WTC11 (cell line): Measurements from ENCODE around the gene SLC26A3. TPM values are rescaled to one million over a fixed set of nuclear protein-coding genes. Genes with fewer than 3 reads are reported as not detected.

Source experiments
- ATAC-seq: fragments of 200-7000 bp; cut with Tn5 transposase; 2 replicates; pipeline ENCODE4 v1.10.0; 2021; ENCODE audit warnings: mild to moderate bottlenecking, moderate library complexity
- CTCF ChIA-PET: fragments of 300-600 bp; sonication (Branson Sonifier 250); formaldehyde crosslinking; loops from one replicate; lab custom pipeline; 2021; ENCODE audit warnings: antibody characterized with exemption; lab: Charles Lee
- POLR2A ChIA-PET: fragments of 350-600 bp; sonication (Branson Sonifier 250); formaldehyde crosslinking; loops from one replicate; lab custom pipeline; 2021; ENCODE audit warnings: antibody characterized with exemption; lab: Charles Lee
- DNase-seq: peaks from one replicate; pipeline ENCODE4 v3.0.0; 2021; ENCODE audit warnings: low spot score
- H3K27ac Mint-ChIP-seq: 2 replicates; pipeline ENCODE4 v1.8.0; 2021; ENCODE audit warnings: mixed read lengths
- H3K27me3 Mint-ChIP-seq: 2 replicates; pipeline ENCODE4 v1.8.0; 2021; ENCODE audit warnings: low read depth, mild to moderate bottlenecking, moderate library complexity, mixed read lengths
- H3K36me3 Mint-ChIP-seq: 2 replicates; pipeline ENCODE4 v1.8.0; 2021; ENCODE audit warnings: mixed read lengths
- H3K4me1 Mint-ChIP-seq: 2 replicates; pipeline ENCODE4 v1.8.0; 2022; ENCODE audit warnings: mixed read lengths
- H3K4me3 Mint-ChIP-seq: 2 replicates; pipeline ENCODE4 v1.8.0; 2021; ENCODE audit warnings: mild to moderate bottlenecking, moderate library complexity, mixed read lengths
- H3K9me3 Mint-ChIP-seq: 2 replicates; pipeline ENCODE4 v1.8.0; 2021; ENCODE audit warnings: mixed read lengths
- AR ChIP-seq: fragments of 250-450 bp; sonication (Bioruptor Pico); IDR thresholded peaks from 2 replicates; pipeline ENCODE4 v1.9.0; 2021; ENCODE audit warnings: mild to moderate bottlenecking
- E2F4 ChIP-seq: sonication (generic); formaldehyde crosslinking; IDR thresholded peaks from 2 replicates; pipeline ENCODE4 v1.8.1; 2022; ENCODE audit warnings: low read depth, mild to moderate bottlenecking, moderate library complexity, missing genetic modification reagents, borderline replicate concordance
- ELF4 ChIP-seq: sonication (generic); formaldehyde crosslinking; IDR thresholded peaks from 2 replicates; pipeline ENCODE4 v1.8.1; 2022; ENCODE audit warnings: low read depth, mild to moderate bottlenecking, moderate library complexity, missing genetic modification reagents
- EMX1 ChIP-seq: fragments of 250-450 bp; sonication (Bioruptor Pico); IDR thresholded peaks from 2 replicates; pipeline ENCODE4 v1.8.0; 2021; ENCODE audit warnings: mild to moderate bottlenecking
- ERG ChIP-seq: fragments of 250-450 bp; sonication (Bioruptor Pico); IDR thresholded peaks from 2 replicates; pipeline ENCODE4 v1.8.0; 2021; ENCODE audit warnings: mild to moderate bottlenecking
- FOXP4 ChIP-seq: sonication (generic); formaldehyde crosslinking; IDR thresholded peaks from 2 replicates; pipeline ENCODE4 v1.8.0; 2022; ENCODE audit warnings: mild to moderate bottlenecking, missing genetic modification reagents
- GRHL2 ChIP-seq: fragments of 250-450 bp; sonication (Bioruptor Pico); IDR thresholded peaks from 2 replicates; pipeline ENCODE4 v1.8.0; 2022; ENCODE audit warnings: mild to moderate bottlenecking, moderate library complexity; ENCODE audit not compliant: insufficient replicate concordance, severe bottlenecking
- PRRX2 ChIP-seq: fragments of 250-450 bp; sonication (Bioruptor Pico); IDR thresholded peaks from 2 replicates; pipeline ENCODE4 v1.8.0; 2021; ENCODE audit warnings: mild to moderate bottlenecking
- ZNF671 ChIP-seq: fragments of 250-450 bp; sonication (Bioruptor Pico); IDR thresholded peaks from 2 replicates; pipeline ENCODE4 v1.8.0; 2021; ENCODE audit warnings: mild to moderate bottlenecking
- total RNA-seq: library from RNA; stranded (reverse); gene quantifications from 3 replicates; pipeline ENCODE4 v1.2.3, GENCODE V29; 2021
- TF ChIP-seq, protein P1 (sequence below): sonication (generic); formaldehyde crosslinking; IDR thresholded peaks from 2 replicates; pipeline ENCODE4 v1.8.1; 2022; ENCODE audit warnings: missing genetic modification reagents, borderline replicate concordance
- TF ChIP-seq, protein P2 (sequence below): sonication (generic); formaldehyde crosslinking; IDR thresholded peaks from 2 replicates; pipeline ENCODE4 v1.8.1; 2023; ENCODE audit warnings: mild to moderate bottlenecking, missing genetic modification reagents, moderate library complexity
- TF ChIP-seq, protein P3 (sequence below): fragments of 200-600 bp; IDR thresholded peaks from 2 replicates; pipeline ENCODE4 v1.8.0; 2022; ENCODE audit warnings: antibody characterized with exemption
- TF ChIP-seq, protein P4 (sequence below): sonication (generic); formaldehyde crosslinking; IDR thresholded peaks from 2 replicates; pipeline ENCODE4 v1.8.1; 2022; ENCODE audit warnings: mild to moderate bottlenecking, moderate library complexity, missing genetic modification reagents
- TF ChIP-seq, protein P5 (sequence below): sonication (generic); formaldehyde crosslinking; IDR thresholded peaks from 2 replicates; pipeline ENCODE4 v1.8.1; 2022; ENCODE audit warnings: low read depth, missing genetic modification reagents, borderline replicate concordance
- TF ChIP-seq, protein P6 (sequence below): sonication (generic); formaldehyde crosslinking; conservative IDR thresholded peaks from 2 replicates; pipeline ENCODE4 v1.8.1; 2022; ENCODE audit warnings: mild to moderate bottlenecking, missing genetic modification reagents

The SLC26A3 gene
- total RNA-seq, 1 experiment from 2014 or later: 0.28 TPM

DNA sequence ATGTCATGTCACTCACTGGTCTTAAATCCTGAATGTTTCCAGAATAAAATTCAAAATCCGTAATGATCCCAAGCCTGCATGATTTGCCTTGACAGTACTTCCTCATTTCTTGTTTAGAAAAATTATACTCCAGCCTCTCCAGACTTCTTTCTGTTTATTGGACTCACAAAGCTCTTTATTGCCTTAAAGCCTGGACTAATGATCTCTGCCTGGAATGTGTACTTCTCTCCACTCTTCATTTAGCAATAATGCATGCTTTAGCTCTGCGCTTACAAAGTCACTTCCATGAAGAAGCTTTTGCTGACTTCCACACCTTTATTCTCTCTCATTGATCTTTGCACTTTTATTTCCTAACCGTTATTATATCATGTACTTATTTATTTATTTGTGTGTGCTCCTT lies 27.4 kb upstream of the SLC26A3 start:
- peaks cover 9% of the 10 kb centered on the region; the same call in 1 of the 2 replicates for H3K9me3 Mint-ChIP-seq

More for the DNA sequence above, 27.4 kb upstream of the SLC26A3 start:
- Mint-ChIP-seq H3K27ac (no peak overlapping the region), H3K27me3 (no peaks in the 10 kb centered on the region; the same call in 1 of the 2 replicates)
- no peak for TF ChIP-seq E2F4 (CRISPR knock-in tag)
- TF ChIP-seq FOXP4: no peak
- TF ChIP-seq ZNF671 (CRISPR knock-in tag): no peak
- TF ChIP-seq, protein P1, sequence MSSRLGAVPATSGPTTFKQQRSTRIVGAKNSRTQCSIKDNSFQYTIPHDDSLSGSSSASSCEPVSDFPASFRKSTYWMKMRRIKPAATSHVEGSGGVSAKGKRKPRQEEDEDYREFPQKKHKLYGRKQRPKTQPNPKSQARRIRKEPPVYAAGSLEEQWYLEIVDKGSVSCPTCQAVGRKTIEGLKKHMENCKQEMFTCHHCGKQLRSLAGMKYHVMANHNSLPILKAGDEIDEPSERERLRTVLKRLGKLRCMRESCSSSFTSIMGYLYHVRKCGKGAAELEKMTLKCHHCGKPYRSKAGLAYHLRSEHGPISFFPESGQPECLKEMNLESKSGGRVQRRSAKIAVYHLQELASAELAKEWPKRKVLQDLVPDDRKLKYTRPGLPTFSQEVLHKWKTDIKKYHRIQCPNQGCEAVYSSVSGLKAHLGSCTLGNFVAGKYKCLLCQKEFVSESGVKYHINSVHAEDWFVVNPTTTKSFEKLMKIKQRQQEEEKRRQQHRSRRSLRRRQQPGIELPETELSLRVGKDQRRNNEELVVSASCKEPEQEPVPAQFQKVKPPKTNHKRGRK: no peak
- no peak for TF ChIP-seq PRRX2
- TF ChIP-seq, protein P2, sequence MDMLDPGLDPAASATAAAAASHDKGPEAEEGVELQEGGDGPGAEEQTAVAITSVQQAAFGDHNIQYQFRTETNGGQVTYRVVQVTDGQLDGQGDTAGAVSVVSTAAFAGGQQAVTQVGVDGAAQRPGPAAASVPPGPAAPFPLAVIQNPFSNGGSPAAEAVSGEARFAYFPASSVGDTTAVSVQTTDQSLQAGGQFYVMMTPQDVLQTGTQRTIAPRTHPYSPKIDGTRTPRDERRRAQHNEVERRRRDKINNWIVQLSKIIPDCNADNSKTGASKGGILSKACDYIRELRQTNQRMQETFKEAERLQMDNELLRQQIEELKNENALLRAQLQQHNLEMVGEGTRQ (CRISPR knock-in tag): no peak
- TF ChIP-seq AR: no peak
- no peak for TF ChIP-seq ERG
- TF ChIP-seq, protein P3, sequence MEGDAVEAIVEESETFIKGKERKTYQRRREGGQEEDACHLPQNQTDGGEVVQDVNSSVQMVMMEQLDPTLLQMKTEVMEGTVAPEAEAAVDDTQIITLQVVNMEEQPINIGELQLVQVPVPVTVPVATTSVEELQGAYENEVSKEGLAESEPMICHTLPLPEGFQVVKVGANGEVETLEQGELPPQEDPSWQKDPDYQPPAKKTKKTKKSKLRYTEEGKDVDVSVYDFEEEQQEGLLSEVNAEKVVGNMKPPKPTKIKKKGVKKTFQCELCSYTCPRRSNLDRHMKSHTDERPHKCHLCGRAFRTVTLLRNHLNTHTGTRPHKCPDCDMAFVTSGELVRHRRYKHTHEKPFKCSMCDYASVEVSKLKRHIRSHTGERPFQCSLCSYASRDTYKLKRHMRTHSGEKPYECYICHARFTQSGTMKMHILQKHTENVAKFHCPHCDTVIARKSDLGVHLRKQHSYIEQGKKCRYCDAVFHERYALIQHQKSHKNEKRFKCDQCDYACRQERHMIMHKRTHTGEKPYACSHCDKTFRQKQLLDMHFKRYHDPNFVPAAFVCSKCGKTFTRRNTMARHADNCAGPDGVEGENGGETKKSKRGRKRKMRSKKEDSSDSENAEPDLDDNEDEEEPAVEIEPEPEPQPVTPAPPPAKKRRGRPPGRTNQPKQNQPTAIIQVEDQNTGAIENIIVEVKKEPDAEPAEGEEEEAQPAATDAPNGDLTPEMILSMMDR: no peak
- TF ChIP-seq GRHL2 (CRISPR knock-in tag): no peak
- no peak for TF ChIP-seq EMX1 (CRISPR knock-in tag)
- TF ChIP-seq, protein P4, sequence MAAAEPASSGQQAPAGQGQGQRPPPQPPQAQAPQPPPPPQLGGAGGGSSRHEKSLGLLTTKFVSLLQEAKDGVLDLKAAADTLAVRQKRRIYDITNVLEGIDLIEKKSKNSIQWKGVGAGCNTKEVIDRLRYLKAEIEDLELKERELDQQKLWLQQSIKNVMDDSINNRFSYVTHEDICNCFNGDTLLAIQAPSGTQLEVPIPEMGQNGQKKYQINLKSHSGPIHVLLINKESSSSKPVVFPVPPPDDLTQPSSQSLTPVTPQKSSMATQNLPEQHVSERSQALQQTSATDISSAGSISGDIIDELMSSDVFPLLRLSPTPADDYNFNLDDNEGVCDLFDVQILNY (CRISPR knock-in tag): no peak
- TF ChIP-seq ELF4 (CRISPR knock-in tag): no peak
- TF ChIP-seq, protein P5, sequence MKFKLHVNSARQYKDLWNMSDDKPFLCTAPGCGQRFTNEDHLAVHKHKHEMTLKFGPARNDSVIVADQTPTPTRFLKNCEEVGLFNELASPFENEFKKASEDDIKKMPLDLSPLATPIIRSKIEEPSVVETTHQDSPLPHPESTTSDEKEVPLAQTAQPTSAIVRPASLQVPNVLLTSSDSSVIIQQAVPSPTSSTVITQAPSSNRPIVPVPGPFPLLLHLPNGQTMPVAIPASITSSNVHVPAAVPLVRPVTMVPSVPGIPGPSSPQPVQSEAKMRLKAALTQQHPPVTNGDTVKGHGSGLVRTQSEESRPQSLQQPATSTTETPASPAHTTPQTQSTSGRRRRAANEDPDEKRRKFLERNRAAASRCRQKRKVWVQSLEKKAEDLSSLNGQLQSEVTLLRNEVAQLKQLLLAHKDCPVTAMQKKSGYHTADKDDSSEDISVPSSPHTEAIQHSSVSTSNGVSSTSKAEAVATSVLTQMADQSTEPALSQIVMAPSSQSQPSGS (CRISPR knock-in tag): no peak
- TF ChIP-seq, protein P6, sequence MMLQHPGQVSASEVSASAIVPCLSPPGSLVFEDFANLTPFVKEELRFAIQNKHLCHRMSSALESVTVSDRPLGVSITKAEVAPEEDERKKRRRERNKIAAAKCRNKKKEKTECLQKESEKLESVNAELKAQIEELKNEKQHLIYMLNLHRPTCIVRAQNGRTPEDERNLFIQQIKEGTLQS (CRISPR knock-in tag): no peak
- TF ChIP-seq, all 79 proteins: peak for 0
- Mint-ChIP-seq H3K4me1 (no peaks in the 10 kb centered on the region), H3K4me3 (no peak overlapping the region), H3K36me3 (no peaks in the 10 kb centered on the region)
- ChIA-PET CTCF (no interaction called here), POLR2A (no interaction called here)
- DNase-seq (no peak), ATAC-seq (no peak)
